NT2/D1 (cell line): Measurements from ENCODE around the gene CKAP2L.
"Not testable (repeated sequence)": the region's sequence is repeated elsewhere in the genome, so short reads cannot be mapped to it uniquely, and the experiment has no call there.

ENCODE experiments used
- DNase-seq: peaks from one replicate; pipeline ENCODE4 v3.0.0-alpha.2; 2011; ENCODE audit warnings: low read depth, low spot score
- H3K27me3 ChIP-seq: 2 replicates; pipeline ENCODE4 v1.6.0; 2011; ENCODE audit warnings: mild to moderate bottlenecking; ENCODE audit not compliant: insufficient read length, insufficient read depth
- H3K36me3 ChIP-seq: 2 replicates; pipeline ENCODE4 v1.6.1; 2011; ENCODE audit warnings: mild to moderate bottlenecking, low read length, mixed read lengths; ENCODE audit not compliant: insufficient read depth, insufficient read length
- H3K4me1 ChIP-seq: 2 replicates; pipeline ENCODE4 v1.5.1; 2011; ENCODE audit not compliant: insufficient read depth, insufficient read length
- H3K4me3 ChIP-seq: 2 replicates; pipeline ENCODE4 v1.5.1; 2011; ENCODE audit warnings: low read depth; ENCODE audit not compliant: insufficient read length
- H3K9ac ChIP-seq: 2 replicates; pipeline ENCODE4 v1.6.0; 2011; ENCODE audit warnings: low read depth; ENCODE audit not compliant: insufficient read length
- H3K9me3 ChIP-seq: 2 replicates; pipeline ENCODE4 v1.5.1; 2011; ENCODE audit warnings: mild to moderate bottlenecking, low read length; ENCODE audit not compliant: insufficient read depth
- SUZ12 ChIP-seq: IDR thresholded peaks from 2 replicates; pipeline ENCODE4 v1.6.1; 2011; ENCODE audit not compliant: insufficient read length, insufficient read depth; ENCODE audit errors: extremely low read depth
- YY1 ChIP-seq: IDR thresholded peaks from 2 replicates; pipeline ENCODE4 v1.6.1; 2011; ENCODE audit not compliant: insufficient read length, insufficient read depth
- ZNF274 ChIP-seq: IDR thresholded peaks from 2 replicates; pipeline ENCODE4 v1.6.1; 2011; ENCODE audit warnings: mild to moderate bottlenecking, low read depth, low read length

Gene CKAP2L

GRCh38 chr2:112723995-112724394 is 40.4 kb downstream of the CKAP2L start:
- Histone ChIP-seq H3K9ac (no peak overlapping the region), H3K4me3 (no peak overlapping the region), H3K36me3 (no peaks in the 10 kb centered on the region), H3K9me3 (no peaks in the 10 kb centered on the region), H3K27me3 (no peaks in the 10 kb centered on the region), H3K4me1 (peaks cover 8% of the 10 kb centered on the region)
- no peak for DNase-seq
- TF ChIP-seq YY1 (no peak), SUZ12 (no peak), ZNF274 (no peak)

GRCh38 chr2:112723547-112723940 is 40.9 kb downstream of the CKAP2L start:
- TF ChIP-seq YY1 = no peak
- no peak for TF ChIP-seq ZNF274
- TF ChIP-seq SUZ12 = no peak
- Histone ChIP-seq H3K4me1 (peaks cover 8% of the 10 kb centered on the region), H3K36me3 (no peaks in the 10 kb centered on the region), H3K4me3 (no peak overlapping the region), H3K9ac (no peak overlapping the region), H3K9me3 (no peaks in the 10 kb centered on the region), H3K27me3 (no peaks in the 10 kb centered on the region)
- no peak for DNase-seq

GRCh38 chr2:112722816-112723546 is 41.4 kb downstream of the CKAP2L start:
- DNase-seq = no peak
- peaks cover 8% of the 10 kb centered on the region for H3K4me1 ChIP-seq
- H3K27me3 ChIP-seq = no peaks in the 10 kb centered on the region
- no peaks in the 10 kb centered on the region for H3K9me3 ChIP-seq
- H3K9ac ChIP-seq = no peak overlapping the region
- no peak overlapping the region for H3K4me3 ChIP-seq
- no peaks in the 10 kb centered on the region for H3K36me3 ChIP-seq
- no peak for TF ChIP-seq SUZ12
- no peak for TF ChIP-seq ZNF274
- no peak for TF ChIP-seq YY1

DNA sequence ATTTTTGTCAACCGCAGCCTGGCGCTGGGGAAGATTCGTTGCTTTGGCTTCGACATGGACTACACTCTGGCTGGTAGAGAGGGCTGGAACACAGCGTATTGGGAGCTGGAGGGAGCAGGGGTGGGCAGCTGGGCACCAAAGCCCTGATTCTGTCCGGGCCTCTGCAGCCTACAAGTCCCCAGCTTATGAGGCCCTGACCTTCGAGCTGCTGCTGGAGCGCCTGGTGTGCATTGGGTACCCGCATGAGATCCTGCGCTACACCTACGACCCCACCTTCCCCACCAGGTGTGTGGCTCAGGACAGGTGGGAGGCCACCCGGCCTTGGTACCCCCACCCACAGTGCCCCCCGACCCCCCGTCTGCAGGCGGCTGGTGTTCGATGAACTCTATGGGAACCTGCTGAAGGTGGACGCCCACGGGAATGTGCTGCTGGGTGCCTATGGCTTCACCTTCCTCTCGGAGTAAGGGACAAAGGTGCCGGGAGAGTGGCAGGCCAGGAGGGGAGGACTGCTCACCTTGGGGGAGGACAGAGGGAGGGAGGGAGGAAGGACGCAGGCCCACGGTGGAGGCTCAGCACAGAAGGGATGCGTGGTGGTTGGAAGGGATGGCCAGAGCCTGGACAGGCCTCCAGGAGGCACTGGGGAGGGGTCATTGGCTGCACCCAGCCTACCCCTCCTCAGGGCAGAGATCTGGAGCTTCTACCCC is 42.4 kb downstream of the CKAP2L start:
- no peak for TF ChIP-seq SUZ12
- TF ChIP-seq ZNF274 = no peak
- TF ChIP-seq YY1 = no peak
- H3K36me3 ChIP-seq = no peaks in the 10 kb centered on the region
- H3K4me1 ChIP-seq = peaks cover 8% of the 10 kb centered on the region
- no peak for DNase-seq
- no peak overlapping the region for H3K4me3 ChIP-seq
- H3K9me3 ChIP-seq = no peaks in the 10 kb centered on the region
- no peaks in the 10 kb centered on the region for H3K27me3 ChIP-seq
- no peak overlapping the region for H3K9ac ChIP-seq

DNA sequence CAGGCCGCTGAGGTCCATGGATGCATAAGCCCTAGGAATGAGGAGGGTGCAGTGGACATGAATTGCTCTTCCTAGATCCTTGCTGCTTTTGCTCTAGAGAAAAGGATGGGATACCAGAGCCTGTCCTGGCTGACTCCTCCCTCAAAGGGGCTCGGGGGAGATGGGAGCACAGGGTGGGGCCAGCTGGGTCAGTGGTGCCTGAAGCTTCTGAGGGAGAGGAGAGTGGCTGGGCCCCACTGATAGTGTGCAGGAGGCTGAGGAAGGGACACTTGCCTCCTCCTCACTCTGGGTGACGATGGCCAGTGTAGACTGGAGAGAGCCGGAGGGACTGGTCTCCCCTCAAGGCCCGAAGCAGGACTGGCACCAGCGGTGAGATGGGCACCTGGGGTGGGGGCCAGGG is 43.6 kb downstream of the CKAP2L start, which contains the start of gene NT5DC4:
TSS of gene NT5DC4 (plus strand) at position 236 of the 400 bp plus-strand sequence. CDS start at position 296, 60 bp downstream.
- Histone ChIP-seq H3K4me3 (no peak within 1 kb of the TSS), H3K9ac (no peak within 1 kb of the TSS), H3K4me1 (peaks cover 3% of the 10 kb centered on the region), H3K36me3 (no peaks in the 10 kb centered on the region), H3K9me3 (no peaks in the 10 kb centered on the region), H3K27me3 (no peaks in the 10 kb centered on the region)
- no peak for DNase-seq
- no peak for TF ChIP-seq SUZ12
- TF ChIP-seq ZNF274 = no peak
- TF ChIP-seq YY1 = no peak

GRCh38 chr2:112718863-112719370 is 45.5 kb downstream of the CKAP2L start:
- no peak for TF ChIP-seq ZNF274
- no peak for TF ChIP-seq SUZ12
- no peak for TF ChIP-seq YY1
- DNase-seq = no peak
- H3K4me3 ChIP-seq = no peak overlapping the region

GRCh38 chr2:112716826-112717352 is 47.5 kb downstream of the CKAP2L start:
- not testable (repeated sequence) for H3K9ac ChIP-seq, DNase-seq, H3K27me3 ChIP-seq, H3K36me3 ChIP-seq, H3K4me1 ChIP-seq, H3K4me3 ChIP-seq, H3K9me3 ChIP-seq

More at GRCh38 chr2:112718863-112719370, 45.5 kb downstream of the CKAP2L start:
- no peaks in the 10 kb centered on the region for H3K36me3 ChIP-seq
- no peak overlapping the region for H3K9ac ChIP-seq
- no peaks in the 10 kb centered on the region for H3K4me1 ChIP-seq
- H3K27me3 ChIP-seq = no peaks in the 10 kb centered on the region
- H3K9me3 ChIP-seq = no peaks in the 10 kb centered on the region

- H3K9ac ChIP-seq, H3K27me3 ChIP-seq, H3K36me3 ChIP-seq, H3K4me3 ChIP-seq, H3K4me1 ChIP-seq, DNase-seq, H3K9me3 ChIP-seq: not testable (repeated sequence)
These were observed 48.3 kb downstream of the CKAP2L start for GRCh38 chr2:112716094-112716493.
